Measurements from ENCODE around the gene KCNQ5. TPM values are rescaled to one million over a fixed set of nuclear protein-coding genes. Genes with fewer than 3 reads are reported as not detected.

KCNQ5 gene
- total RNA-seq, 6 donors from 2014 or later = 0.30 to 3.1 (median 0.32) TPM

DNA sequence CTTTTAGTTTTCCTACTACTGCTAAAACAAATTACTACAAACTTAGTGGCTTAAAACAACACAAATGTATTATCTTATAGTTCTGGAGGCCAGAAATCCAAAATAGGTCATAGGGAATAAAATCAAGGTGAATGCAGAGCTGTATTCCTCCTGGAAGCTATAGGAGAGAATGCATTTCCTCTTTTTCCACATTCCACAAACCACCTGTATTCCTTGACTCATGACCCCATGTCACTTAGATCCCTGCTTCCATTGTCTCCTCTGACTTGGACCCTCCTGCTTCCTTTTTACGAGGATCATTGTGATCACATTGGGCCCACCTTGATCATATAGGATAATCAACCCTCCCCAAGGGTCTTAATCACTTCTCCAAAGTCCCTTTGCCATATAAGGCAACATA, 200.8 kb downstream of the KCNQ5 start:
- H3K4me3 ChIP-seq = no peak overlapping the region
- H3K36me3 ChIP-seq = no peaks in the 10 kb centered on the region
- H3K4me1 ChIP-seq = no peaks in the 10 kb centered on the region
- DNase-seq = no peak
- TF ChIP-seq POLR2AphosphoS5 (IDR thresholded peaks at IDR 0.05) (no peak), EP300 (IDR thresholded peaks at IDR 0.05) (no peak), CTCF (IDR thresholded peaks at IDR 0.05) (no peak), POLR2A (IDR thresholded peaks at IDR 0.05) (no peak)
- H3K27me3 ChIP-seq = no peaks in the 10 kb centered on the region
- no peak for ATAC-seq (ENCODE audit: low FRiP score in 2 of 2)
- no peaks in the 10 kb centered on the region for H3K9me3 ChIP-seq
- H3K27ac ChIP-seq = no peak overlapping the region
- 82 to 89% methylated on average over 1 of the region's 1 CpG for WGBS, 2 donors

DNA sequence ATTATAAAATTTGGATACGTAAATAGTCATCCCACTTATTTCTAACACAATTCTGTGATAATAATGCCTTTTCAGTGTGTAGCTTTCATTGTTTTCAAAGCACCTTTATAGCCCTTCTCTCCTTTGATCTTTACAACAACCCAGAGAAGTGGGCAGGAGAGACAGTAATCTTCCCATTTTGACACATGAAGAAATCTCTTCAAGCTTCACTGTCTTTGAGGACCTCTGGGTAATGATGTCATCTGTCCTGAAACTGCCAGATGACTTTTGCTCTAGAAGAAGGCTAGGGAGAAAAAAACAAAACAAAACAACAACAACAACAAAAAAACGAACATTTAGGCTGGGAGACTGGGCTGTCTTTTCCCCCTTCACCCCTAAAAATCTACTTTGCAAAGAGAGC, 203.0 kb downstream of the KCNQ5 start:
- Histone ChIP-seq H3K4me3 (no peak overlapping the region), H3K9me3 (no peaks in the 10 kb centered on the region), H3K36me3 (no peaks in the 10 kb centered on the region), H3K27me3 (no peaks in the 10 kb centered on the region), H3K4me1 (no peaks in the 10 kb centered on the region), H3K27ac (no peak overlapping the region)
- TF ChIP-seq POLR2A (IDR thresholded peaks at IDR 0.05) (no peak), POLR2AphosphoS5 (IDR thresholded peaks at IDR 0.05) (no peak), CTCF (IDR thresholded peaks at IDR 0.05) (no peak), EP300 (IDR thresholded peaks at IDR 0.05) (no peak)
- 63 to 67% methylated on average over 2 of the region's 2 CpGs for WGBS, 2 donors
- DNase-seq = no peak
- no peak for ATAC-seq (ENCODE audit: low FRiP score in 2 of 2)

- no peaks in the 10 kb centered on the region for H3K36me3 ChIP-seq
- ATAC-seq (ENCODE audit: low FRiP score in 2 of 2) (peak in 1 of 2 donors; percentile 32), DNase-seq (no peak)
- TF ChIP-seq EP300 (IDR thresholded peaks at IDR 0.05) = no peak
- no peak for TF ChIP-seq CTCF (IDR thresholded peaks at IDR 0.05)
- no peak for TF ChIP-seq POLR2AphosphoS5 (IDR thresholded peaks at IDR 0.05)
- H3K27ac ChIP-seq = no peak overlapping the region
- no peaks in the 10 kb centered on the region for H3K27me3 ChIP-seq
- no peaks in the 10 kb centered on the region for H3K4me1 ChIP-seq
- no peak overlapping the region for H3K4me3 ChIP-seq
- H3K9me3 ChIP-seq = no peaks in the 10 kb centered on the region
These were observed 203.5 kb downstream of the KCNQ5 start for GRCh38 chr6:72825315-72825911.

DNA sequence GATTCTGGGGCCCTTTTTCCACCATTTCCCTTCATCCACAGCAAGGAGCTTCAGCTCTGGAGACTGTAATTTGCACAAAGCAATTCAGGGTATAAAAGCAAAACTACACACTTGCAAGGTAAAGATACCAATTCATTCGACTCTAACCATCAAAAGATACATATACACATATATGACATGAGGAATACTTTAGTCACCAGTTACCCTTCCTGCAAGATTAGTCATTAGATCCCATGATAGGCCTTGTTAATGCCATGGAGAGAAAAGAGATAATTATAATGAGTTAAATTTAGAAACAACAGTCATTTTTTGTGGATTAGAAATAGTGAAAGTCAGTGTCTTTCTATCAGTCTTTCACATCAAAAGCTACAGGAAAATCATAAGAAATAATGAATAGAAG, 204.2 kb downstream of the KCNQ5 start:
- Histone ChIP-seq H3K27ac (no peak overlapping the region), H3K4me3 (no peak overlapping the region), H3K27me3 (no peaks in the 10 kb centered on the region), H3K36me3 (no peaks in the 10 kb centered on the region), H3K4me1 (no peaks in the 10 kb centered on the region), H3K9me3 (no peaks in the 10 kb centered on the region)
- DNase-seq (no peak), ATAC-seq (ENCODE audit: low FRiP score in 2 of 2) (no peak)
- TF ChIP-seq EP300 (IDR thresholded peaks at IDR 0.05) (no peak), POLR2AphosphoS5 (IDR thresholded peaks at IDR 0.05) (no peak)
- WGBS, 2 donors = 85 to 88% methylated on average over 1 of the region's 1 CpG

GRCh38 chr6:72826744-72827438, 205.0 kb downstream of the KCNQ5 start:
- no peaks in the 10 kb centered on the region for H3K4me1 ChIP-seq
- H3K9me3 ChIP-seq = no peaks in the 10 kb centered on the region
- H3K36me3 ChIP-seq = no peaks in the 10 kb centered on the region
- 83 to 89% methylated on average over 1 of the region's 1 CpG for WGBS, 2 donors
- no peaks in the 10 kb centered on the region for H3K27me3 ChIP-seq
- no peak for TF ChIP-seq POLR2A (IDR thresholded peaks at IDR 0.05)
- no peak for TF ChIP-seq CTCF (IDR thresholded peaks at IDR 0.05)
- TF ChIP-seq EP300 (IDR thresholded peaks at IDR 0.05) = no peak
- no peak for TF ChIP-seq POLR2AphosphoS5 (IDR thresholded peaks at IDR 0.05)
- ATAC-seq (ENCODE audit: low FRiP score in 2 of 2) = no peak
- H3K27ac ChIP-seq = no peak overlapping the region
- no peak for DNase-seq
- H3K4me3 ChIP-seq = no peak overlapping the region
